HFFc6 (cell line): ENCODE results near the gene TRDN. TPM values are rescaled to one million over a fixed set of nuclear protein-coding genes. Genes with fewer than 3 reads are reported as not detected.

Experiments
- DNase-seq: peaks from one replicate; pipeline ENCODE4 v3.0.0-alpha.2; 2018
- H3K27ac Mint-ChIP-seq: 2 replicates; pipeline ENCODE4 v1.8.0; 2020; ENCODE audit warnings: mild to moderate bottlenecking, mixed read lengths
- H3K27me3 Mint-ChIP-seq: 2 replicates; pipeline ENCODE4 v1.8.0; 2021; ENCODE audit warnings: mild to moderate bottlenecking, moderate library complexity, mixed read lengths; ENCODE audit not compliant: insufficient read depth
- H3K36me3 Mint-ChIP-seq: 2 replicates; pipeline ENCODE4 v1.8.0; 2021; ENCODE audit warnings: low read depth, mixed read lengths
- H3K4me1 Mint-ChIP-seq: 2 replicates; pipeline ENCODE4 v1.8.0; 2020; ENCODE audit warnings: low read depth, mixed read lengths
- H3K4me3 Mint-ChIP-seq: 2 replicates; pipeline ENCODE4 v1.8.0; 2020; ENCODE audit warnings: mild to moderate bottlenecking, moderate library complexity, mixed read lengths
- H3K9me3 Mint-ChIP-seq: 2 replicates; pipeline ENCODE4 v1.8.0; 2020; ENCODE audit warnings: mild to moderate bottlenecking, mixed read lengths
- total RNA-seq, 6 experiments: library from RNA; stranded (reverse); fragmentation: NEBNext Ultra II Directional; extraction: Animal tissue kit (Norgen Biotek cat#: 25700); gene quantifications; 2 replicates in 1 of 6; 3 replicates in 5 of 6; pipeline ENCODE4 v1.2.3, GENCODE V29; 2021
- TF ChIP-seq, protein P1 (sequence below): fragments of 200-600 bp; sonication (generic); IDR thresholded peaks from 2 replicates; pipeline ENCODE4 v1.5.0; 2021; ENCODE audit warnings: antibody characterized with exemption, mild to moderate bottlenecking

The TRDN gene
- total RNA-seq, 6 experiments from 2014 or later = not detected

DNA sequence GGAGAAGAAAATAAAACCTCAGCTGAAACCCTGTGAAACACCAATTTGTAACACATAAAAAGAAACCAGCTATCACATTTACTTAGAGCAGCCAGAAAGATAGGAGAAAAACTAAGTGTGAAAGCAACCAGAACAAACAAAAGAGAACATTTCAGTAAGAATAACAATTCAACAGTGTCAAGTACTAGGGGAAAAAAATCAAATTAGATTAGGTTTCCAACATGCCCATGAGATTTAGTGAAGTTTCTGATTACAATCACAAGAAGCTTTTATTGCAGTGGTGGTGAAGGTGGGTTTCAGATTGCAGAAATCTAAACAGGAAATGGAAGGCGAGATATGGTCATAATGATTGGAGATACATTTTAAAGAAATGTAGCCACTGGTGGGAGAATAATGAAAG lies 22.1 kb upstream of the TRDN start:
- Mint-ChIP-seq H3K27ac (no peak overlapping the region), H3K4me1 (no peaks in the 10 kb centered on the region; the same call in 1 of the 2 replicates), H3K36me3 (no peaks in the 10 kb centered on the region), H3K27me3 (no peaks in the 10 kb centered on the region), H3K4me3 (no peak overlapping the region), H3K9me3 (peaks cover 4% of the 10 kb centered on the region; the same call in 1 of the 2 replicates)
- TF ChIP-seq, protein P1, sequence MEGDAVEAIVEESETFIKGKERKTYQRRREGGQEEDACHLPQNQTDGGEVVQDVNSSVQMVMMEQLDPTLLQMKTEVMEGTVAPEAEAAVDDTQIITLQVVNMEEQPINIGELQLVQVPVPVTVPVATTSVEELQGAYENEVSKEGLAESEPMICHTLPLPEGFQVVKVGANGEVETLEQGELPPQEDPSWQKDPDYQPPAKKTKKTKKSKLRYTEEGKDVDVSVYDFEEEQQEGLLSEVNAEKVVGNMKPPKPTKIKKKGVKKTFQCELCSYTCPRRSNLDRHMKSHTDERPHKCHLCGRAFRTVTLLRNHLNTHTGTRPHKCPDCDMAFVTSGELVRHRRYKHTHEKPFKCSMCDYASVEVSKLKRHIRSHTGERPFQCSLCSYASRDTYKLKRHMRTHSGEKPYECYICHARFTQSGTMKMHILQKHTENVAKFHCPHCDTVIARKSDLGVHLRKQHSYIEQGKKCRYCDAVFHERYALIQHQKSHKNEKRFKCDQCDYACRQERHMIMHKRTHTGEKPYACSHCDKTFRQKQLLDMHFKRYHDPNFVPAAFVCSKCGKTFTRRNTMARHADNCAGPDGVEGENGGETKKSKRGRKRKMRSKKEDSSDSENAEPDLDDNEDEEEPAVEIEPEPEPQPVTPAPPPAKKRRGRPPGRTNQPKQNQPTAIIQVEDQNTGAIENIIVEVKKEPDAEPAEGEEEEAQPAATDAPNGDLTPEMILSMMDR = no peak
- no peak for DNase-seq

DNA sequence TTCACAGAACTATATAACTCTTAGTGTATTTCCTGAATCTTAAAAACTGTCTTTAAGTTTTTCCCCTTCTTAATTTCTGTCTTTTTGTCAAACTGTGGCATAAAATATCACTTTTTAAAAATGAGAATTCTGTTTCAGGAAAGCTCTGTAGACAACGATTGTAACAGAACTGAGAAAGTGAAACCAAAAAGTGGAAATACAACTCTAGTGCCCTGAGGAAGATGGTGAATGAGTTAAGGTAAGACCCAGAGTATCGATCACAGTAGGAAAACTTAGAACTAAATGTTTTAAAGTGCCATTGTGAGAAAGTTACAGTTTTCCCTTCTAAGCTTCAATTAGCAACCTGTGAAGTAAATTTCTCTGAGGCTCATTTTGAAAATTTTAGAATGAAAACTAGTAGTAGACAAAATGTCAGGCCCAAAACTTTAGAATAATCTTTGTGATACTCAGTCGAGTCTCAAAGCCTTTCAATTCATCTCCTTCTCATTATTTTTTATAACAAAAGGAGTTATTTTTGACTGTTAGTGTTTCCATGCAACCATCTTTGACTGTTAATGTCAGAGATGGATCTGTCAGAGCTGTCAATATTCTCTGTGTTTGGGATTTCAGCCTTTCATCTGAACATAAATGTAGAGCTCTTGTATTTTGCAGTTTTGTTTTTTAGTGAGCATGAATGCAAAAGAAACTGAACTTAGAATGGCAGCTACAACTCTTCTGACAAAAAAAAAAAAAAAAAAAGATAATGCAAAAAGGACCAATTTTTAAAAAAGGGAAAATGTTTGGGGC lies 19.0 kb upstream of the TRDN start:
- Mint-ChIP-seq H3K27ac (peak overlapping the region; percentile 65; the same call in 1 of the 2 replicates), H3K27me3 (no peaks in the 10 kb centered on the region; the same call in 1 of the 2 replicates), H3K9me3 (peaks cover 4% of the 10 kb centered on the region; the same call in 1 of the 2 replicates), H3K4me3 (peak overlapping the region; percentile 84), H3K36me3 (no peaks in the 10 kb centered on the region), H3K4me1 (no peaks in the 10 kb centered on the region; the same call in 1 of the 2 replicates)
- no peak for DNase-seq
- TF ChIP-seq, protein P1 = no peak

DNA sequence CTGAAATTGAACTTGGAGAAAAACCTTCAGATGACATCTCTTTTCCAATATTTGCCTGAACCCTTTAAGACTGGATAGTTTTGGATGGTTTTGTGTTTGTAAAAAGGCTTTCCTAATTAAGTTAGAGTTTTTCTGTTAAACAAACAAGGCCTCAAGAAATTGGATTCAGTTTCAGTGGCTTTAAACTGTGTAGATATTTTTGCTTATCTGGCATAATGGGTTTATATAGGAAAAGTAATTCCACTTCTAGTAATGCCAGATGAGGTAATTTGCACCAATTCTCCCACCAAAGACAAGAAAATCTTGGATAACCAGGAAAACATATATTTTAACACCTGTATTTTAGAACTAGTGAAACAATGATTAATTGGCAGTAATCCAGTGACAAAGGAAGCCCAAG lies 12.0 kb upstream of the TRDN start:
- no peaks in the 10 kb centered on the region for H3K4me1 Mint-ChIP-seq
- H3K9me3 Mint-ChIP-seq = peaks cover 14% of the 10 kb centered on the region; the same call in 1 of the 2 replicates
- DNase-seq = no peak
- no peaks in the 10 kb centered on the region; the same call in 1 of the 2 replicates for H3K27me3 Mint-ChIP-seq
- no peak overlapping the region for H3K27ac Mint-ChIP-seq
- TF ChIP-seq, protein P1 = no peak
- no peaks in the 10 kb centered on the region for H3K36me3 Mint-ChIP-seq
- no peak overlapping the region for H3K4me3 Mint-ChIP-seq

DNA sequence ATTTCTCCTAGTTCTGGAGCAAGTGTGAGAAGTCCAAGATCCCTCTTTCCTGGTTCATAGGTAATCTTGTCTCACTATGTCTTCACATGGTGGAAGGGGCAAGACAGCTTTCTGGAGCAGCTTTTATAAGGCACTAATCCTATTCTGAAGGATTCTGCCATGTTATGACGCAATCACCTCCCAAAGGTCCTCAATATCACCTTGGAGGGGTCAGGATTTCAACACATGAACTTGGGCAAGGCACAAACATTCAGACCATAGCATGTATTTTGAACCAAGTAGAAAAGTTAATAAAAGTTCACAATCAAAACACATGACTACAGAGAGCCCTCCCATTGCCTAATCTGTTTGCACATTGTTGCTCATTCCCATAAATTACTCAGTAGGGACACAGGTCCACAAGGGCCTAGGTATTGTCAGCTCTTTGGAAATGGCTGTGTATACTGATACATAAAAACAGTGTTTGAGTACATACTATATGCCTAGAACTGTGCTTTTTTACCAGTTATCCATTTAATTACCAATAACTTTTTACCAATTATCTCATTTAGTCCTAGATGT lies 11.3 kb upstream of the TRDN start:
- Mint-ChIP-seq H3K9me3 (peaks cover 14% of the 10 kb centered on the region; the same call in 1 of the 2 replicates), H3K27me3 (no peaks in the 10 kb centered on the region; the same call in 1 of the 2 replicates)

DNA sequence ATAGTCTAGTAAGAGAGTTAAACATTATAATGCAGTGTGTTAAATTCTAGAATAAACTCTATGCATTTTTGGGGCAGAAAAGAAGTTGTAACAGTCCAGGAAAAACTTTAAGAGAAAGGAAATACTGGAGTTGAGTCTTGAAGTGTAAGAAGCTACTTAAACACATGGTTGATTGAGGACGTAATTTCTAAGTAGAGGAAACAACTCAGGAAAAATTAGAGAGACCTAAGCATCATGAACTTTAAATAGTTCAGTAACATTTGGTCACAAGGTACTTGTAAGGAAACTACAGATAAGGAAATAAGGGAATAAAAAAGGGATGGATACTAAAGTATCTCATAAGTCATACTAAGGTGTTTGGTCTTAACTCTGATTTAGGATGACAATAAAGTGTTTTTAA lies 4.7 kb upstream of the TRDN start:
- peaks cover 16% of the 10 kb centered on the region for H3K9me3 Mint-ChIP-seq
- TF ChIP-seq, protein P1 = no peak
- no peaks in the 10 kb centered on the region for H3K27me3 Mint-ChIP-seq

More for the DNA sequence above, 11.3 kb upstream of the TRDN start:
- no peak overlapping the region for H3K4me3 Mint-ChIP-seq
- TF ChIP-seq, protein P1 = no peak
- H3K4me1 Mint-ChIP-seq = no peaks in the 10 kb centered on the region
- DNase-seq = no peak
- H3K27ac Mint-ChIP-seq = no peak overlapping the region
- no peaks in the 10 kb centered on the region for H3K36me3 Mint-ChIP-seq

More for the DNA sequence above, 4.7 kb upstream of the TRDN start:
- DNase-seq = no peak
- Mint-ChIP-seq H3K36me3 (no peaks in the 10 kb centered on the region), H3K27ac (no peak overlapping the region), H3K4me3 (no peak overlapping the region), H3K4me1 (no peaks in the 10 kb centered on the region)
